HG03520 (cell line): ENCODE measurements around the gene SNX19.
A peak's percentile ranks its signal among the peaks of the same experiment; 100 is the strongest.

ENCODE experiments used
- ATAC-seq: cut with Tn5 transposase; IDR thresholded peaks from one replicate; pipeline ENCODE4 v1.9.1; 2021; ENCODE audit warnings: mild to moderate bottlenecking, moderate library complexity; ENCODE audit not compliant: unreplicated experiment

Gene SNX19

DNA sequence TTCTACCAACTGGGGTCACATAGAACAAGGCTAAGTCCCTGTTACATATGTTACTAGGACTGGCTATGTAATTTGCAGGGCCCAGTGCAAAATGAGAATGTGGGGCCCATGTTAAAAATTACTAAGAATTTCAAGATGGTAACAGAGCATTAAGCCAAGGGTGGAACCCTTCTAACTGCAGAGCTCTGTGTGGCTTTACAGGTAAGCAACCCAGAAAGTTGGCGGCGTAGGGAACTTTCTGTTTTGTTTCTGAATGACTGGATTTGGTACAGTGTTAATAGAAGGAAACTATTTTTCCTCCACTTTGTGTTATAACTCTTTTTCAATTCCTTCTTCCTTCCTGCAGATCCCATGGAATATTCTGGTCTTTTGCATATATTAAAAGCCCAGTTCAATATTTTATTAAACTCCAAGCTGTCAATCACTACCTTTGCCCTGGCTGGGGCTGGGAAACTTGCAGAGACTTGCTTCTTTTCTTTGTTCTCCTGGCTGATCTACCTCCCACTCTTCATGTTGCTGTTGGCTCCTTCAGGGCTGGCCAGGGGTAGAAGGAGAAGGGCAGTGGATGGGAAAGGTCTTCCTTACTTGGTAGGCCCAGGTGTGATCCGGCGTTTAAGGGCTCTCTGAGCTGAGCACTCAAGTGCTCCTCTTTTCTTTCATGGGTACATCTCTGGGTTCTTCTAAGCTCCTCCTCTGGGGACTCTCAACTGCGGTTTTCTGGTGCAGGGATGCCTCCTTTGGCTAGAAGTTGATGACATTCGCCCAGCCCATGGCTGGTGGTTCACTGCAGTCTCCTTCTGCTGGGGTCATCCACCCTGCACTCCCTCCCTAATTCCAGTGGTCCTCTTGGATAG is 67.7 kb downstream of the SNX19 start:
- no peak for ATAC-seq

DNA sequence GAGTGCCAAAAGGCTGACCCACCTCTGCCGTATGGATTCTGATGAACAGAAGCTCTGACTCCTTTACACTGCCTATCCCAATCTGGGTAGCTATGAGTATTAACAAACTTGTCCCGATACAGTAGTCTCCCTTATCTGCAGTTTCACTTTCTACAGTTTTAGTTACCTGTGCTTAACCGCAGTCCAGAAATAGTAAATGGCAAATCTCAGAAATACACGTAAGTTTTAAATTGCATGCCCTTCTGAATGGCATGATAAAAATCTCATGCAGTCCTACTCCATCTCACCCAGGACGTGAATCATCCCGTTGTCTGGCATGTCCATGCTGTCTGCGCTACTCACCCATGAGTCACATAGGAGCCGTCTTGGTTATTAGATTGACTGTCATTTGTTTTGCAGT is 68.8 kb downstream of the SNX19 start:
- ATAC-seq = no peak

DNA sequence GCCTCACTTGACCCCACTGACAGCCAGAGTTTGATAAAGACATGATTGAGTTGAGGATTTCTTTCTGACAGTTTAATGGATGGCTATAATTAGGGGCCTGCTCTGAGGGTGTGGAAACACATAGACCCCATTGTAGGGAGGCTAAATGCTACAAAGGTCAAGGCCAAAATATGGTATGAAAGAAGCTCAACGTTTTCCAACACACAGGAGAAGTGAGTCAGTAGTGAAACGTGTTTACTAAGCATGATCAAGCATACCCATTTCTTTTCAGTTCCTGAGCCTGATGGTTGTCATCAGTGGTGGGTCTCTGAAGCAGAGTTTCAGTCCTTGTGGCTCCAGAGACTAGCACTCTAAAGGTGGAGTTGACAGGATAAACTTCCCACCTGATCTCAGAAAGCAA is 69.7 kb downstream of the SNX19 start:
- no peak for ATAC-seq

DNA sequence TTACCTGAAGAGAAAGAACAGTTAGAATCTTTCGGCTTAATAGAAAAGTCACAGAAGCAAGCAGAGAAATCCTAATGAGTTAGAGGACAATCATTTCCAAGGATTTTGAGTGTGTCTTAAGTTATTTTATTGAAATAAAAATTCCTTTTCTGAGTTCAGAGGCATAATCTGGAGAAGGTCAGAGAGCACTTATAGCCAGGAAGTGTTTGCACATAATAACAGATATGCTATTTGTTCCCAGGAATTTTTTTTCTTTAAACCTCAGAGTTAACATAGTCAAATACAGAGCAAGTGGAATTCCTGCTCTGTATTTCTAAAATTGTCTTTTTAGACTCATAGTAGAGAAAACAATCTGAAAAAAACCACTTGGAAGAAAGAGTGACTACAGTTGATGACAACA is 74.3 kb downstream of the SNX19 start:
- ATAC-seq = no peak

DNA sequence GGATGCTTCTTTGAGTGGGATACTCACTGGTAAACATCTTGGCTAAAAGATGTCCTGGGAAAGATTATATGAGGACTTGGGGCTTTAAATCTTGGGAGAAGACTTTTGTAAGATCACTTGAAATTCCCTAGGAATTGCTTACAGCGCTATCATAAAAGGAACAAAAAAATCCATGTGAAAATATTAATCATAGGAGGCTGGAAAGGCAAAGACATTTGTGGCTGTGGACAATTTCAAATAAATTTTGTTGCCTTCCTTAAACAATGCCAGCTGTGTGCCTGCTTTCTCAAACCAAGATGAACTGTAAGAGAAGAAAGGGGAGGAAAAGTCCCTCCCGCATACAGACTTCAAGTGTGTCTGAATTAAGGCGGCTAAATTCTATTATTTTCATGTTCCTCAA is 75.6 kb downstream of the SNX19 start:
- no peak for ATAC-seq

GRCh38 chr11:130839981-130840666 is 76.2 kb downstream of the SNX19 start:
- ATAC-seq = no peak

- ATAC-seq = no peak
These were observed 79.1 kb downstream of the SNX19 start for GRCh38 chr11:130837194-130837593.

DNA sequence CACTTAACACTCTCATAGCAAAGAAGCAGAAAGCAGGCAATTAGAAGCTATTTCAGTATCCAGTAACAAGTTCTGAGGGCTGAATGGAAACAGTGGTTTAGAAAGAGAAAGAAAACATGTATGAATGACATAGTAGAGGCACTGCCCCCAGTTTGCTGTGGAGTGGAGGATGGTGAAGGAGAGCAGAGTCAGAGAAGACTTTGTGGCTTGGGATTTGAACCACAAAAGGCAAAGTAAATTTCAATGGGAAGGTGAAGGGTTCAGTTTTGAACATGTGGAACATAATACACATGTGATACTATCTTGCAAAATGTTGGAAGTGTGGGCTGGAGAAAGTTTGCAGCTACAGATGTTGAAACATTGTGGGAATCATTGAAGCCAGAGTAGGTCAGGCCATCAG is 81.4 kb downstream of the SNX19 start:
- no peak for ATAC-seq

- no peak for ATAC-seq
These were observed 83.5 kb downstream of the SNX19 start for GRCh38 chr11:130832566-130833425.

- ATAC-seq = no peak
These were observed 84.3 kb downstream of the SNX19 start for GRCh38 chr11:130831976-130832375.

- ATAC-seq = peak; percentile 45
These were observed 84.8 kb downstream of the SNX19 start for GRCh38 chr11:130831506-130831905.

DNA sequence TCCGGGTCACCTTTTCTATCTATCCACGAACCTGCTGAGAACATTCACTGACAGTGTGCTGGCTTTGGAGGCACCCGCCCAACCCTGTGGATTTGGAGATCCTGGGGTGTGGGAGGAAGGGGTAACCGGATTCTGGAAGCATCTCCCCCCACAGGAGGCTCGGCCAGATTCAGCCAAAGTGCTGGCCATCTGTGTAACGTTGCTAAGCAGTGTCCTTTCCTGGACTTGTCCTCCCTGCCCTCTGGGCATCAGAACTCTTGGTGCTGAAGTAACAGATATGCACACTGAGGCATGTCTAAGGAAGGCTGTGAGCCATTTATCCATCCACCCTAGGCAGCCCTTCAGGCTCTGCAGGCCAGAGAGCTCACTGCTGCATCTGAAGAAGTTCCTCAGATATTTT is 85.7 kb downstream of the SNX19 start:
- ATAC-seq = no peak

- ATAC-seq = no peak
These were observed 86.3 kb downstream of the SNX19 start for GRCh38 chr11:130829920-130830511.

DNA sequence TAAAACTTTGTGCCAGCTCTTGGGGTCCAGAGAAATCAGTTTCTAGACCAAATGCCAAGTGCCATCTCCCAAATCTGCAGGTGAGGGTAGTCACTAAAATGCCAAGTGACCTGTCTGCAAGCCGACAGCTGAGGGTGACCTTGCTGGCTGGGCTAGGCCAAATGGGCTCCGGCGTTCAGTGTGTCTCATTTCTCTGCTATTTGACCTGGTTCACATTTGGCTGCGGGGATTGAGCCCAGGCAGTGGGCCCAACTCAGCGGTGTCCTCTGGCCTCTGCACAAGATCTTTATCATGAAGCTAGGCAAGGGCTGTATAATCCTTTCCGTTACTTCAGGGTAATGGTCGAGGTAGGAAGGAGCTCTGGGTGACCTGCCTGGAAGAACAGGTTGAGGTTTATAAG is 87.5 kb downstream of the SNX19 start:
- no peak for ATAC-seq

GRCh38 chr11:130827451-130828377 is 88.6 kb downstream of the SNX19 start:
- ATAC-seq = no peak

DNA sequence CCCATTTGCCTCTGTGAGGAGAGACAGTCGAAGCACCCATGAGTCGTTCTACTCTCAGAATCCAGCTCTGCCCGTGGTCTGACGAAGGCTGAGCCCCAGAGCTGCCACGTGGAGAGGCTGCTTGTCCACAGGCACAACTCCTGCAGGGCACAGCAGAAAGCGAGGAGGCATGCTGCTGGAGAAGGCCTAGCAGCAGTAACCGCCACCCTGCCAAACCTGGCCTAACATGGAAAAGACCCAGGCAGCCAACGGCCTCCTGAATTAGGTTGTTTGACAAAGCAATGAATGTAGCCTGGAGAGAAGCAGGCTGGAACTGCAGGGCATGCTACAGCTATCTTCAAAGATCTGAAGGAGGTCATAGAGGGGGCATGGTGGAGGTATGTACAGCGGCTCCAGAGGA is 89.7 kb downstream of the SNX19 start:
- no peak for ATAC-seq

DNA sequence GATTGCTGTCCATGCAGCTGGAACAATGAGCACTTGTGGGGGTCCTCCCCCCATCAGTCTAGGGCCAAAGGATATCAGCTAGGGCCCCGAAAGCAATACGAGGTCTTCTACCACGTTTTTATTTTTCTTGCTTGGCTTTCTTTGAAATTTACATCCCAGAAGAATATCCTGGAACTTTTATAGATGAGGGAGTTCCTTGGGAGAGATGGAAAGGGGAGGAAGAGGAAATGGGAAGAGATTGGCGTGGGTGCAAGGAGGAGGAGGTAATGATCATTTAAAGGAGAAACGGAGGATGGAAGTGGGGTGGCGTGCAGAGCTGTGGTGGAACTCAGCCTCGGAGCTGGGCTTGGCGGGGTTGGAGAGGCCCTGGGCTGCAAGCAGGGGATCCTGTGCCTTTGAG is 90.3 kb downstream of the SNX19 start:
- no peak for ATAC-seq

- no peak for ATAC-seq
These were observed 90.7 kb downstream of the SNX19 start for GRCh38 chr11:130825561-130825960.
